ENCODE results near the gene DMRTB1.

DMRTB1 gene

GRCh38 chr1:53485478-53486394 is 26.5 kb downstream of the DMRTB1 start:
- DNase-seq (ENCODE audit: low read depth), result peak; percentile 77
- peak; percentile 86 for TF ChIP-seq CTCF (IDR thresholded peaks at IDR 0.05; ENCODE audit: insufficient read depth, low read depth, low read length, missing control alignments)
- no peak overlapping the region for H3K4me3 ChIP-seq (ENCODE audit: low read depth, low read length)

DNA sequence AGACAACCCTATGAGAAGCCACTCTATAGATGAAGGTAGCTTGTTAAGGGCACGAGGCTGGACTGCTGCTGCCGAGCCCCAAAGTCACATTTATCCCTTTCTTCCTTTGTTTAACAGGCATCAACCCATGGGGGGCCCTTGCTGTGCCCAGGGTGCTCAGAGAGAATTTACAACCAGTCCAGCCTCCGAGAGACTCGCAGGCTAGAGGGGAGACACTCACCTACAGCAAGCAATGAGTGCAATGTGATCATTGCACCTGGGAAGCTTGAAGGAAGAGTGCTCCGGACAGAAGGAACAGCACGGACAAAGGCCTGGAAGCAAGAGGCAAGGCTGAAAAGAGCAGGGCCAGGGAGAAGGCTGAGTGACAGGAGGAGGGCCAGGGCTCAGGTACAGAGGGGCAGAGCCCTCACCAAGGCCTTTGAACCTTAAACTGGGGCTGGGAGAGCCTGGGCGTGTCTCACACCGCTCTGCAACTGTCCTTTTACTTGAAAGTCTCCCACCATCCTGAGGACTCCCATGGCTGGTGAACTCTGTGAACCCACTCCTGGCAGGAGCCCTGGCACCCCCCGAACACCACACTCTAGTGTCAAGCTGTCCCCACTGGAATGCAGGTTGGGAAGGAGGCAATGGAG is 27.3 kb downstream of the DMRTB1 start:
- no peak for DNase-seq (ENCODE audit: low read depth)
- TF ChIP-seq CTCF (IDR thresholded peaks at IDR 0.05; ENCODE audit: insufficient read depth, low read depth, low read length, missing control alignments), result no peak
- H3K4me3 ChIP-seq (ENCODE audit: low read depth, low read length), result no peak overlapping the region

- no peak for DNase-seq (ENCODE audit: low read depth)
- TF ChIP-seq CTCF (IDR thresholded peaks at IDR 0.05; ENCODE audit: insufficient read depth, low read depth, low read length, missing control alignments), result no peak
Measured at GRCh38 chr1:53490351-53490750, 31.2 kb downstream of the DMRTB1 start.

DNA sequence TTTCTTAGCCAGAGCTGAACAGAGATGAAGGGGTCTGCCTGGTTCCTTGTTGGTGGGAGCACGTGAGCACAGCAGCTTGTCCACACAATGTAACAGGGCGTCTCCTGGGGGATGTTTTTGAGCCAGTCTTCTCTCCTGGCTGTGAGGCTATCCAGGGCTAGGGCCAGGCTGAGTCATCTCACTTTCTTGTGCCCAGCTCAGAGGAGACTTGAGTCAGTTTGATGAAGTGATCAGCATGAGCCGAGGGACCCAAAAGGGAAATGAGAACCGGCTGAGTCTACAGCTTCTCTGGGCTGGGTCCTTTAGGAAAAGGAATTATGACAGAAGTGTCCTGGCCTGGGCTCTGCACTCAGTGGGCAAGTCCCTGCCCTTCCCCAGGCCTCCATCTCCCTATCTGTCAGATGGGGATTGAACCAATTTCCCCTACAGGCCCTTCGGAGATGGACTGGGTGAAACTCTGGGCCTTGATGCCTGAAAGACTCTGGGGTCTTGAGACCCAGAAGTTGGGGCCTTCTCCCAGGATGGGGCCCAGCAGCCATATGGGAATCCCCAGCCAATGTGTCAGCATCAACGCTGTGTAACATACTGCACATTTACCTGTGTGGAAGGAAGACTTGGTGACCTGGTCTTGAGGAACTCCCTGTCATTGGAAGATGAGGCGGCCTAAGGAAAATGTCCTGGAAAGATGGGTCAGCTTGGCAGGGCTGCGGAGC is 36.6 kb downstream of the DMRTB1 start:
- no peak for DNase-seq (ENCODE audit: low read depth)
- H3K4me3 ChIP-seq (ENCODE audit: low read depth, low read length), result no peak overlapping the region
- TF ChIP-seq CTCF (IDR thresholded peaks at IDR 0.05; ENCODE audit: insufficient read depth, low read depth, low read length, missing control alignments), result no peak

More at GRCh38 chr1:53490351-53490750, 31.2 kb downstream of the DMRTB1 start:
- no peak overlapping the region for H3K4me3 ChIP-seq (ENCODE audit: low read depth, low read length)

DNA sequence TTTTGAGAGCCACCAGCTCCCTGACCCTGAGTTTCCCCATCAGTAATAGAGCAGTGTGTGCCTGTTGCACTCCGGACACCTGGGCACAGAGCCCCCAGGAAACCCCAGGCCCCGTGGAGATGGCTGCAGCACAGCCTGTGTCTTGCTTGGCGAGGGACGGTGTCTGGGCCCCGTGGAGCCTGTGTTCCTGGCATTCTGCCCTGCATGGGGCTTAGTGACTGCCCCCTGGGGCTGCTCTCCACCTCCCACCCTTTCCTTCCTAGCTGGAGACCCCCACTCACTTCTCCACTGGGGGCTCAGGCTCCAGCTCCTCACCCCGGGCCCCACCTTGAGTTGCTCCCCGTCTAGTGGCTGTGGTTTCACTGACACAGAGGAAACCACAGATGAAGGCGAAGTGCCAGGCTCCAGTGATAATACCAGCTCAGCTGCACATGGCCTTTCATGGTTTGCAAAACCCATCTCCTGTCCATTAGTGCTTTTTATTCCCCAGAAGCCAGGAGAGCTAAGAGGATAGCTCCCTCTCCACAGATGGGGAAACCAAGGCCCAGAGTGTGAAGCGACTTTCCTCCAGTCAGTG is 39.4 kb downstream of the DMRTB1 start:
- no peak overlapping the region for H3K4me3 ChIP-seq (ENCODE audit: low read depth, low read length)
- no peak for TF ChIP-seq CTCF (IDR thresholded peaks at IDR 0.05; ENCODE audit: insufficient read depth, low read depth, low read length, missing control alignments)
- DNase-seq (ENCODE audit: low read depth), result no peak

DNA sequence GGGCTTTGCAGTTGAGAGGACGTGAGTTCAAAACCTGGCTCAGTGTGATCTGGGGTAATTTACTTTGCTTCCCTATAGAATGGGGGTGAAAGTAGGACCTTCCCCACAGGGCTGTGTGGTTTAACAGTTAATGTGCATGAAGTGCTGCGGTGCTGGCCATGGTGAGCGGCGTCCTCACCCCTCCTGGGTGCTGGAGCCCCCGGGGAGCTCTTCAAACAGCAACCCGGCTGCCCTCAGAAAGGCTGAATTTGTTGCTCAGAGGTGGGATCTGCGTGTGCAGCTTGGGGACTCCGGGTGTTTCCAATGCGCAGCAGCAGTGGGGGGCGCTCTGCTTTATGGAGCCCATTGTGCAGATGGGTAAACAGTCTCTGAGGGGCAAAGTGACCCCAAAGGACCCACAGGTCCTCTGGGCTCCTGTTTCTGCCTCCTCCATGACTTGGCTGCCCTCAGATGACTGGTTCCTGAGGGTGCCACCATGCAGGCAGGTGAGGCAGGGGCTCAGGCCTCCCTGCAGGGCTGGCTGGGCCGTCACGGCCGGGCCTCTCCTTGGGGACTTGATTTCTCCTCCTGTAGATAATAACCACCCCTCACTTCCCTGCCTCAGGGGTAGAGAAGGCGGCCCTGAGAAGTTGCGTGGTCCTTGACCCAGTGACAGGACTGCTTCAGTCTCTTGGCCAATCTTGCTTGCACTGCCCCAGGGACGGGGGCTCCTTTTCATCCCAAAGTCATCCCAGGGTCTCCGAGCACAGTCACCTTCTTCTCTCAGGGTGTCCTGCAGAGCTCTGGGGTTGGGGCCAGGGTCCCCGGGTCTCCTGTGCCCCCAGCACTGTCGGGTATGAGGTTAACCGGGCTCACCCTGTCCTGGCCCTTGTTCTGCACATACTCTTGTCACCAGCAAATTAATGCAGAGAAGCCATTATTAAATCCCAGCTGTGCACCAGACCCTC is 40.3 kb downstream of the DMRTB1 start:
- TF ChIP-seq CTCF (IDR thresholded peaks at IDR 0.05; ENCODE audit: insufficient read depth, low read depth, low read length, missing control alignments), result no peak

More for the DNA sequence above, 40.3 kb downstream of the DMRTB1 start:
- DNase-seq (ENCODE audit: low read depth), result no peak
- H3K4me3 ChIP-seq (ENCODE audit: low read depth, low read length), result no peak overlapping the region
